GM03348 (cell line): ENCODE results near the gene HDAC4.
"Not testable (repeated sequence)": the region's sequence is repeated elsewhere in the genome, so short reads cannot be mapped to it uniquely, and the experiment has no call there.

Experiments used
- DNase-seq: peaks from one replicate; pipeline ENCODE4 v3.0.0; 2012; ENCODE audit warnings: low spot score

HDAC4 gene

GRCh38 chr2:239184968-239185903, 215.6 kb downstream of the HDAC4 start:
- no peak for DNase-seq

GRCh38 chr2:239184179-239184578, 216.6 kb downstream of the HDAC4 start:
- no peak for DNase-seq

GRCh38 chr2:239182981-239183791, 217.6 kb downstream of the HDAC4 start:
- DNase-seq, result no peak

- no peak for DNase-seq
Observed at GRCh38 chr2:239181903-239182581, 218.8 kb downstream of the HDAC4 start.

- no peak for DNase-seq
Observed at GRCh38 chr2:239181074-239181902, 219.5 kb downstream of the HDAC4 start.

- no peak for DNase-seq
Observed at GRCh38 chr2:239180526-239181073, 220.2 kb downstream of the HDAC4 start.

- no peak for DNase-seq
Observed at GRCh38 chr2:239179851-239180371, 220.9 kb downstream of the HDAC4 start.

- no peak for DNase-seq
Observed at GRCh38 chr2:239178954-239179353, 221.9 kb downstream of the HDAC4 start.

- no peak for DNase-seq
Observed at GRCh38 chr2:239178484-239178883, 222.3 kb downstream of the HDAC4 start.

GRCh38 chr2:239177908-239178307, 222.9 kb downstream of the HDAC4 start:
- DNase-seq, result no peak

- DNase-seq, result no peak
Observed at GRCh38 chr2:239177325-239177724, 223.5 kb downstream of the HDAC4 start.

- not testable (repeated sequence) for DNase-seq
Observed at GRCh38 chr2:239176138-239176803, 224.5 kb downstream of the HDAC4 start.

GRCh38 chr2:239175181-239175580, 225.6 kb downstream of the HDAC4 start:
- DNase-seq, result no peak

GRCh38 chr2:239173301-239173700, 227.5 kb downstream of the HDAC4 start:
- DNase-seq, result no peak

- DNase-seq, result no peak
Observed at GRCh38 chr2:239171643-239172042, 229.2 kb downstream of the HDAC4 start.

GRCh38 chr2:239169311-239170048, 231.3 kb downstream of the HDAC4 start:
- no peak for DNase-seq

GRCh38 chr2:239168575-239168974, 232.2 kb downstream of the HDAC4 start:
- DNase-seq, result no peak

- no peak for DNase-seq
Observed at GRCh38 chr2:239167766-239168444, 232.9 kb downstream of the HDAC4 start.
